Stimulated activated CD4-positive, alpha-beta T cell treated with anti-CD3 and anti-CD28 coated beads, TNF-alpha, amount 100 ng/mL, for 48 hours (primary cell): Measurements from ENCODE around the gene TNNT1.

ENCODE experiments used
- DNase-seq, 3 donors: peaks; one replicate each; pipeline ENCODE4 v3.0.0-alpha.2; 2020; ENCODE audit warnings: low read depth in 3 of 3

The TNNT1 gene

GRCh38 chr19:55141696-55142095 is 7.3 kb downstream of the TNNT1 start:
- no peak for DNase-seq

DNA sequence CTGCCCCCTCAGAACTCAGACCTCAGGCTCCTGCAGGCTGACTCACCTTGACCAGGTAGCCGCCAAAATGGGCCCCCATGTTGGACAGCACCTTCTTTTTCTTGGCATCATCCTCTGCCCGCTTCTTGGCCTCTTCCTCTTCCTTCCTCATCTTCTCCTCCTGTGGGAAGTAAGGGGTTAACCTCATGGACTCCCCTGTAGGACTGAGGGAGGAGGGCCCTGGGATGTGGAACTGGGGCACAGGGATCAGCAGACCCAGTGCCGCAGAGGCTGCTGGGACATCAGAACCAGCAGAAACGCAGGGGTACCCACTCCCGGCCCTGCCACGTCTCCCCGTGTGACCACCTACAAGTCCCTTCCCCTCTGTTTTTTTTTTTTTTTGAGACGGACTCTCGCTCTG is 11.1 kb downstream of the TNNT1 start:
- DNase-seq = no peak

- DNase-seq = no peak
These were observed 12.5 kb downstream of the TNNT1 start for GRCh38 chr19:55136399-55137102.

DNA sequence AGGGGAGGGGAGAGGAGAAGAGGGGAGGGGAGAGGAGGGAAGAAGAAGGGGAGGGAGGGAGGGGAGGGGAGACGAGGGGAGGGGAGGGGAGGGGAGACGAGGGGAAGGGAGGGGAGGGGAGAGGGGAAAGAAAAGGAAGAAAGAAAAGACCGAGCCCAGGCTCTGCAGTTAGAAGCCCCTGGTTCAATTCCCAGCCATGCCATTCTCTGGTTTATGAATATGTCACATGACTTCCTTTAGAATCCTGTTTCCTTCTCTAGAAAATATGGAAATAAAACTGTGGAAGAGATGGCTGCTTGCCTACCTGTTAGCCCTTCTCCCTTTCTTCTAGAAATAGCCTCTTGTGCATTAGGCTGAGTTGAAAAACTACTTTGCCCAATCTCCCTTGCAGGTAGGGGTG is 14.3 kb downstream of the TNNT1 start:
- no peak for DNase-seq

- DNase-seq = no peak
These were observed 15.2 kb downstream of the TNNT1 start for GRCh38 chr19:55133639-55134444.

- no peak for DNase-seq
These were observed 16.4 kb downstream of the TNNT1 start for GRCh38 chr19:55132453-55133129.

DNA sequence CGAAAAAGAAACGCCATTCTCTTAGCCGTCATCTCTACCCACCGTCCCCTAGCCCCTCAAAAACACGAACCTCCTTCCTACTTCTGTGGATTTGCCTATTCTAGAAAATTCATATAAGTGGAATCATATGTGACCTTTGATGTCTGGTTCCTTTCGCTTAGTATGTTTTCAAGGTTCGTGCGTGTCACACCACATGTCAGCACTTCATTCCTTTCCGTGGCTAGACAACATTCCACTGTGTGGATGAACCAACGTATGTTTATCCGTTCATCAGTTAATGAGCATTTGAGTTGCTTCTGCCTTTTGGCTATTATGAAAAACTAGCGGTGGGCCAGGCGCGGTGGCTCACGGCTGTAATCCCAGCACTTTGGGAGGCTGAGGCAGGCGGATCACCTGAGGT is 17.6 kb downstream of the TNNT1 start:
- no peak for DNase-seq

DNA sequence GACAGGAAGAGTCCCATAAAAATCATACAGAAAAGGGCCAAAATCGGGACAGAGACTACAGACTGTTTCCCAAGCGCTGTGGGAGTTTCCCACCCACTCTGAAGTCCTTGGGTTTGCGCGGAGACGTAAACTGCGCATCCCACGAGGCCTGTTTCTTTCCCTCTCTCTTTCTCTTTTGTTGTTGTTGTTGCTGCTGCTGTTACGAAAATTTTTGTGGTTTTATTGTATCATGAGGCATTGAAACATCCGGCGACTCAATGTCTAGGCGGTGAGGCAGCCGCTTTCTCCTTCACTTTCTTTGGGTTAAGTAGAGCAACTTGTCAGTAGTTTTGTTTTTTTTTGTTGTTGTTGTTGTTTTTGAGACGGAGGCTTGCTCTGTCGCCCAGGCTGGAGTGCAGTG is 30.0 kb downstream of the TNNT1 start:
- DNase-seq = no peak

GRCh38 chr19:55118401-55118991 is 30.5 kb downstream of the TNNT1 start:
- DNase-seq = no peak

DNA sequence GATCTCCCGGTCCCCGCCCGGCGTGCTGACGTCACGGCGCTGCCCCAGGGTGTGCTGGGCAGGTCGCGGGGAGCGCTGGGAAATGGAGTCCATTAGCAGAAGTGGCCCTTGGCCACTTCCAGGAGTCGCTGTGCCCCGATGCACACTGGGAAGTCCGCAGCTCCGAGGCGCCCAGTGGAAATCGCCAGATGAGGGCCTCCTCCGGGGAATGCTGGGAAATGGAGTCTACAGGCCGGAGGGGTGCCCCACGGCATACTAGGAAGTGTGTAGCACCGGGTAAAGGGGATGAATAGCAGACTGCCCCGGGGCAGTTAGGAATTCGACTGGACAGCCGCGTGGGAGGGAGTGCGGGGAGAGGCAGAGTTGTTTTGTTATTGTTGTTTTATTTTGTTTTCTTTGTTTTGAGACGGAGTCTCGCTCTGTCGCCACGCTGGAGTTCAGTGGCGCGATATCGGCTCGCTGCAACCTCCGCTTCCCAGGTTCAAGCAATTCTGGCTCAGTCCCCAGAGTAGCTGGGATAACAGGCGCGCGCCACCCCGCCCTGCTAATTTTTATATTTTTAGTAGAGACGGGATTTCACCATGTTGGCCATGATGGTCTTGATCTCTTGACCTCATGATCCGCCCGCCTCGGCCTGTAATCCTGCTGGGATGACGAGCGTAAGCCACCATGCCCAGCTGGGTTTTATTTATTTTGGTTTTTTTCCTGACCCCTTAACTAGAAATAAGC is 31.2 kb downstream of the TNNT1 start:
- DNase-seq = peak; percentile 94 to 98 (median 95)

GRCh38 chr19:55116859-55117662 is 31.9 kb downstream of the TNNT1 start, which contains the start of gene PPP1R12C:
PPP1R12C (minus strand) TSS chr19:55117637; CDS start chr19:55117543, 94 bp downstream.
- no peak for DNase-seq

DNA sequence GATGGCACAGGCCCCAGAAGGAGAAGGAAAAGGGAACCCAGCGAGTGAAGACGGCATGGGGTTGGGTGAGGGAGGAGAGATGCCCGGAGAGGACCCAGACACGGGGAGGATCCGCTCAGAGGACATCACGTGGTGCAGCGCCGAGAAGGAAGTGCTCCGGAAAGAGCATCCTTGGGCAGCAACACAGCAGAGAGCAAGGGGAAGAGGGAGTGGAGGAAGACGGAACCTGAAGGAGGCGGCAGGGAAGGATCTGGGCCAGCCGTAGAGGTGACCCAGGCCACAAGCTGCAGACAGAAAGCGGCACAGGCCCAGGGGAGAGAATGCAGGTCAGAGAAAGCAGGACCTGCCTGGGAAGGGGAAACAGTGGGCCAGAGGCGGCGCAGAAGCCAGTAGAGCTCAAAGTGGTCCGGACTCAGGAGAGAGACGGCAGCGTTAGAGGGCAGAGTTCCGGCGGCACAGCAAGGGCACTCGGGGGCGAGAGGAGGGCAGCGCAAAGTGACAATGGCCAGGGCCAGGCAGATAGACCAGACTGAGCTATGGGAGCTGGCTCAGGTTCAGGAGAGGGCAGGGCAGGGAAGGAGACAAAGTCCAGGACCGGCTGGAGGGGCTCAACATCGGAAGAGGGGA is 32.7 kb downstream of the TNNT1 start:
- DNase-seq = peak in 2 of 3 donors; percentile 33 to 36

GRCh38 chr19:55115446-55116065 is 33.5 kb downstream of the TNNT1 start:
- DNase-seq = no peak

GRCh38 chr19:55114566-55115145 is 34.4 kb downstream of the TNNT1 start:
- DNase-seq = no peak

DNA sequence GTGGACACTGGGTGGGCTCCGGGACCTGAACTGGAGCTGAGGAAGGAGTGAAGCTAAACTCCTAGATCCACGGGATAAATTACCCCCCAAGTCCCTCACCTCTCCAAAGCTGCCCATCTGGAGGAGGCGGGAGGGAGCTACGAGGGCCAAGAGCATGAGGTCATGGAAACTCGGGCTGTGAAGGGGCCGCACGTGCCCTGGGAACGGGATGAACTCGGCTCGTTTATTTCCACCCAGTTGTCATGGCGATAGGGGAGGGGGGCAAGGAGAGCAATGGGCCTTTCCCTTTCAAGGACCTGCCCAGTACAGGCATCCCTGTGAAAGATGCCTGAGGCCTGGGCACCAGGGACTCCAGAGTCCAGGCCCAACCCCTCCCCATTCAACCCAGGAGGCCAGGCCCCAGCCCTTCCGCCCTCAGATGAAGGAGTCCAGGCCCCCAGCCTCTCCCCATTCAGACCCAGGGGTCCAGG is 35.4 kb downstream of the TNNT1 start:
- DNase-seq = no peak

DNA sequence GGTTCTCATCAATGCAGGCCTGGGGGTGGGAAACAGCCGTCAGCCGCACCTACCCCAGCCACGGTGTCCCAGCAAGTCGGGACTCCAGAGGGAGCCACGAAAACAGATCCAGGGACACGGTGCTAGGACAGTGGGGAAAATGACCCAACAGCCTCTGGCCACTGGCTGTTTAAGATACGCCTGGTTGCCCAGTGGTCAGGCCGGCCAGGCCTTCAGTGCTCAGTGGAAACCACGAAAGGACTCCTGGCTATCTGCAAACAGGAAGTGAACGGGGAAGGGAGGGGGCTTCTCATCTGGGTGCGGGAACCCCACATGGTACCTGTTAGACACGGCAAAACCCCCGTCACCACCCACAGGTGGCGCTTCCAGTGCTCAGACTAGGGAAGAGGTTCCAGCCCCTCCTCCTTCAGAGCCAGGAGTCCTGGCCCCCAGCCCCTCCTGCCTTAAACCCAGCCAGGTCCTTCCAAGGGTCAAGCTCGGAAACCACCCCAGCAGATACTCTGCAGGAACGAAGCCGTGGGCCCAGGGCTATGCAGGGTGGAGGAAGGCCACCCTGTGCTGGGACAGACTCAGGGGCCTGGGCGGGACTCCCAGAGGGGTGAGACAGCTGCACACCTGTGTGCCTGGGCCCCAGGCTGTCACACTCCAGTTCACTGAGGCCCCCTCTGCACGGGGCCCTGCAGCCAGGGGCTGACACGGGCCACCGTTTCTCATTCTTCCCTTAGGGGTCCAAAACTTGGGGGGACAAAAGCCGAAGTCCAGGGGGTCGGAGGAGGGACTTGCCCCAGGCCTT is 36.0 kb downstream of the TNNT1 start:
- no peak for DNase-seq

DNA sequence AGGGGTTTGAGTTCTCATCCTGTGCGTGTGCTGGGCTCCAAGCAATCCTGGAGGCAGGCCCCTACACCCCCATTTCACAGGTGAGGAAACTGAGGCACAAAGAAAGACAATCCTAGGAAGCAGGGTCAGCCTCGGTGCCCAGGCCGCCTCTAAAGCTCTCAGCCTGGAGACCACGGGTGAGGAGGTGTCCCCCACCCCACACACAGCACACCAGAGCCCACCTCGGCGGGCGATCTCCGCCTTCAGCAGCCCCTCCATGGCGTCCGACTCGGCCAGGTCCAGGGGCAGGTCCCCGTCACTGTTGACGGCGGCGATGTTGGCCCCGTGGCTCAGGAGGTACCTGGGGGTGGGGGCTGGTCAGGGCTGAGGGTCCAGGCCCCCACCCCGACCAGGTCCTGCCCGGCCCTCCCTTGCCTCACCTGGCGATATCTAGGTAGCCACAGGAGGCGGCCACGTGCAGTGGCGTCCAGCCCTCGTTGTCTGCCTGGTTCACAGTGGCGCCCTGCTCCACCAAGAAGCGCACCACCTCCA is 36.7 kb downstream of the TNNT1 start:
- no peak for DNase-seq

GRCh38 chr19:55111238-55111831 is 37.7 kb downstream of the TNNT1 start:
- no peak for DNase-seq
